ENCODE data around the gene TENM3.
"Not testable (repeated sequence)": the region's sequence is repeated elsewhere in the genome, so short reads cannot be mapped to it uniquely, and the experiment has no call there.

TENM3 gene

GRCh38 chr4:182337366-182337765 lies 94.2 kb downstream of the TENM3 start:
- DNase-seq (ENCODE audit: low read depth): no peak

GRCh38 chr4:182338063-182338462 lies 94.9 kb downstream of the TENM3 start:
- peak; percentile 61 for DNase-seq (ENCODE audit: low read depth)

- peak; percentile 5 for DNase-seq (ENCODE audit: low read depth)
These were observed 95.5 kb downstream of the TENM3 start for GRCh38 chr4:182338746-182339145.

- DNase-seq (ENCODE audit: low read depth): peak; percentile 59
These were observed 96.0 kb downstream of the TENM3 start for GRCh38 chr4:182339221-182339641.

GRCh38 chr4:182343453-182343852 lies 100.3 kb downstream of the TENM3 start:
- no peak for DNase-seq (ENCODE audit: low read depth)

- DNase-seq (ENCODE audit: low read depth): no peak
These were observed 101.8 kb downstream of the TENM3 start for GRCh38 chr4:182344968-182345367.

GRCh38 chr4:182346250-182346649 lies 103.0 kb downstream of the TENM3 start:
- no peak for DNase-seq (ENCODE audit: low read depth)

GRCh38 chr4:182346675-182347375 lies 103.6 kb downstream of the TENM3 start:
- DNase-seq (ENCODE audit: low read depth): no peak

GRCh38 chr4:182348779-182349326 lies 105.7 kb downstream of the TENM3 start:
- no peak for DNase-seq (ENCODE audit: low read depth)

- no peak for DNase-seq (ENCODE audit: low read depth)
These were observed 106.8 kb downstream of the TENM3 start for GRCh38 chr4:182350041-182350440.

GRCh38 chr4:182351485-182351884 lies 108.3 kb downstream of the TENM3 start:
- DNase-seq (ENCODE audit: low read depth): no peak

GRCh38 chr4:182354106-182354505 lies 110.9 kb downstream of the TENM3 start:
- DNase-seq (ENCODE audit: low read depth): no peak

- DNase-seq (ENCODE audit: low read depth): peak; percentile 58
These were observed 111.7 kb downstream of the TENM3 start for GRCh38 chr4:182354867-182355266.

GRCh38 chr4:182367153-182367552 lies 124.0 kb downstream of the TENM3 start:
- no peak for DNase-seq (ENCODE audit: low read depth)

GRCh38 chr4:182369211-182369610 lies 126.0 kb downstream of the TENM3 start:
- no peak for DNase-seq (ENCODE audit: low read depth)

GRCh38 chr4:182370491-182370890 lies 127.3 kb downstream of the TENM3 start:
- DNase-seq (ENCODE audit: low read depth): peak; percentile 86

GRCh38 chr4:182380771-182381181 lies 137.6 kb downstream of the TENM3 start:
- DNase-seq (ENCODE audit: low read depth): peak; percentile 45

GRCh38 chr4:182382941-182383340 lies 139.7 kb downstream of the TENM3 start:
- DNase-seq (ENCODE audit: low read depth): no peak

- no peak for DNase-seq (ENCODE audit: low read depth)
These were observed 141.5 kb downstream of the TENM3 start for GRCh38 chr4:182384631-182385091.

- DNase-seq (ENCODE audit: low read depth): no peak
These were observed 142.7 kb downstream of the TENM3 start for GRCh38 chr4:182385897-182386296.

GRCh38 chr4:182386576-182386975 lies 143.4 kb downstream of the TENM3 start:
- not testable (repeated sequence) for DNase-seq (ENCODE audit: low read depth)

- DNase-seq (ENCODE audit: low read depth): no peak
These were observed 148.0 kb downstream of the TENM3 start for GRCh38 chr4:182391111-182391684.

GRCh38 chr4:182394181-182394580 lies 151.0 kb downstream of the TENM3 start:
- peak; percentile 14 for DNase-seq (ENCODE audit: low read depth)

All from amniotic epithelial cell (primary cell).